WI38 (cell line): ENCODE measurements around the gene PSG6.
A peak's percentile ranks its signal among the peaks of the same experiment; 100 is the strongest.
"Not testable (repeated sequence)": the region's sequence is repeated elsewhere in the genome, so short reads cannot be mapped to it uniquely, and the experiment has no call there.

ENCODE experiments used
- H3K4me3 ChIP-seq: 2 replicates; pipeline ENCODE4 v1.5.1; 2011; ENCODE audit warnings: low read depth, mild to moderate bottlenecking, control low read depth, low read length
- CTCF ChIP-seq: IDR thresholded peaks from 2 replicates; pipeline ENCODE4 v1.5.1; 2012; ENCODE audit warnings: low read depth, mild to moderate bottlenecking, control low read depth, low read length

PSG6 gene

GRCh38 chr19:42857544-42857867, 60.2 kb downstream of the PSG6 start:
- no peak overlapping the region for H3K4me3 ChIP-seq
- TF ChIP-seq CTCF, result no peak

GRCh38 chr19:42856866-42857543, 60.7 kb downstream of the PSG6 start:
- TF ChIP-seq CTCF, result 0 out of 2 replicates have a peak, but pooled peaks have one; percentile 24
- H3K4me3 ChIP-seq, result not testable (repeated sequence)

- not testable (repeated sequence) for H3K4me3 ChIP-seq
Observed at GRCh38 chr19:42854745-42855144, 62.9 kb downstream of the PSG6 start.

GRCh38 chr19:42853231-42853630, 64.5 kb downstream of the PSG6 start:
- H3K4me3 ChIP-seq, result not testable (repeated sequence)

GRCh38 chr19:42852821-42853220, 64.9 kb downstream of the PSG6 start:
- not testable (repeated sequence) for H3K4me3 ChIP-seq
